ENCODE results near the gene PSMD1. TPM values are rescaled to one million over a fixed set of nuclear protein-coding genes. Genes with fewer than 3 reads are reported as not detected.
A peak's percentile ranks its signal among the peaks of the same experiment; 100 is the strongest.

The PSMD1 gene
- total RNA-seq, 4 donors from 2014 or later, result 47.3 to 55.2 (median 52.3) TPM

DNA sequence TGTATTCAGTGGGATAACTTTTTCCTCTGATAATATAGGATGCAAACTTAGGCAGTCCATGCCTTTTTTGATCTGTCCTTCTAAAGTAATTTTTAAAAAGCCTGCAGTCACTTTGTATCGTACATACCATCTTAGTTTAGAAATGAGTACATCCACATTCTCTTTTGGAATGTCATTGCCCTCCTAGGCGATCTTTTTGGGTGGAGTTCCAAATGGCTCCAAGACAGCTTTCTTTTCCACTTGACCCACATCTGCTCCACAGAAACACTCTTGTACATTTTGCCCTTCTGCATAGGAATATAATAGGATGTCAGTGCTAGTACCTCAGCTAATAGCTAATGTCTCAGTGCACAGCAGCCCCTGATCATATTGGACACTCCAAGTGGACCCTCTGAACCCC is 90.0 kb downstream of the PSMD1 start:
- no peak for DNase-seq (ENCODE audit: extremely low spot score)
- Histone ChIP-seq H3K4me1 (peaks cover 0 to 22% (median 16%) of the 10 kb centered on the region in 4 donors), H3K9me3 (no peaks in the 10 kb centered on the region), H3K4me3 (no peak overlapping the region), H3K27ac (replicated peaks in 1 of 4) (no peak overlapping the region), H3K27me3 (no peaks in the 10 kb centered on the region), H3K36me3 (peaks cover 0 to 42% (median 13%) of the 10 kb centered on the region in 4 donors)
- TF ChIP-seq EP300 (IDR thresholded peaks at IDR 0.05) (no peak), POLR2A (IDR thresholded peaks at IDR 0.05; ENCODE audit: low read depth) (no peak), POLR2AphosphoS5 (IDR thresholded peaks at IDR 0.05) (no peak)
- TF ChIP-seq, protein P1, sequence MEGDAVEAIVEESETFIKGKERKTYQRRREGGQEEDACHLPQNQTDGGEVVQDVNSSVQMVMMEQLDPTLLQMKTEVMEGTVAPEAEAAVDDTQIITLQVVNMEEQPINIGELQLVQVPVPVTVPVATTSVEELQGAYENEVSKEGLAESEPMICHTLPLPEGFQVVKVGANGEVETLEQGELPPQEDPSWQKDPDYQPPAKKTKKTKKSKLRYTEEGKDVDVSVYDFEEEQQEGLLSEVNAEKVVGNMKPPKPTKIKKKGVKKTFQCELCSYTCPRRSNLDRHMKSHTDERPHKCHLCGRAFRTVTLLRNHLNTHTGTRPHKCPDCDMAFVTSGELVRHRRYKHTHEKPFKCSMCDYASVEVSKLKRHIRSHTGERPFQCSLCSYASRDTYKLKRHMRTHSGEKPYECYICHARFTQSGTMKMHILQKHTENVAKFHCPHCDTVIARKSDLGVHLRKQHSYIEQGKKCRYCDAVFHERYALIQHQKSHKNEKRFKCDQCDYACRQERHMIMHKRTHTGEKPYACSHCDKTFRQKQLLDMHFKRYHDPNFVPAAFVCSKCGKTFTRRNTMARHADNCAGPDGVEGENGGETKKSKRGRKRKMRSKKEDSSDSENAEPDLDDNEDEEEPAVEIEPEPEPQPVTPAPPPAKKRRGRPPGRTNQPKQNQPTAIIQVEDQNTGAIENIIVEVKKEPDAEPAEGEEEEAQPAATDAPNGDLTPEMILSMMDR (IDR thresholded peaks at IDR 0.05), result no peak
- intact Hi-C loops (cut with DNase I), result no loop called here
- 71% methylated on average over 2 of the region's 2 CpGs for WGBS

DNA sequence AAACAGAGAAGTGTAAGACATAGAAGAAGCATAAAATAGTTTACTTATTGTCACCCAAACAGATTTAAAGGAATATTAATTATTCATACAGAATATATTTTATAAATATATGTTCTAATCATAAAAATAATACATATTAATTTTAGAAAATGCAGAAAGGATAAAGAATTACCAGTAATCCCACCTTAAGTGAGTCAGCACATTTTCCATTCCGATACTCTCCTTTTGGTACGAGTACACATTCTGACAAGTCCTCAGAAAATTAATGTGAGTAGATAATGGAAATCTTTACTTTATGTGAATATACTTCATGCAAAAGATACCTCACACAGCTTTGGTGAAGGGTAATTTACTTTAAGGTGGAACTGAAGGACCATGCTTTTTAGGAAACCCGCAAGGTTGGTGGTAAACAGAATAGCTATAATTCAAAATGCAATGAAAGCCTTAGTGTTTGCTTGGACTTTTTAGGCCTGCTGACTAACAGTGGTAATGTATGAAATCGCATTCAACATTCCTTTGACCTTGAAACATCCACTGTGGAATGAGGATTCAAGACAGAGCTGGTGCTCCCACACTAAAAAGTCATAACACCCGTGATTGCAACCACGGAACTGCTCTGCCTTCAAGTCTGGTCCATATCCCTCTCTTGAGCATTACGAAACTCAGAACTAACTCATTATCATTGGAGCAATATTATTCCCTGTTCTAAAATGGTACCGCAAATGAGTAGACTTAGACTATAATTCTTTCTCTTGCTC is 96.3 kb downstream of the PSMD1 start:
- Histone ChIP-seq H3K4me3 (no peak overlapping the region), H3K27me3 (no peaks in the 10 kb centered on the region), H3K9me3 (no peaks in the 10 kb centered on the region), H3K27ac (replicated peaks in 1 of 4) (no peak overlapping the region), H3K4me1 (peaks cover 0 to 4% (median 4%) of the 10 kb centered on the region in 4 donors), H3K36me3 (peaks cover 0 to 61% (median 20%) of the 10 kb centered on the region in 4 donors)
- 88% methylated on average over 8 of the region's 8 CpGs for WGBS
- DNase-seq (ENCODE audit: extremely low spot score), result no peak
- TF ChIP-seq EP300 (IDR thresholded peaks at IDR 0.05), result no peak
- TF ChIP-seq, protein P1 (IDR thresholded peaks at IDR 0.05), result no peak
- no peak for TF ChIP-seq POLR2A (IDR thresholded peaks at IDR 0.05; ENCODE audit: low read depth)
- TF ChIP-seq POLR2AphosphoS5 (IDR thresholded peaks at IDR 0.05), result no peak
- intact Hi-C loops (cut with DNase I), result no loop called here

GRCh38 chr2:231159306-231159705 is 102.6 kb downstream of the PSMD1 start:
- no peaks in the 10 kb centered on the region for H3K9me3 ChIP-seq
- no peaks in the 10 kb centered on the region for H3K27me3 ChIP-seq
- peaks cover 0 to 40% (median 8%) of the 10 kb centered on the region in 4 donors for H3K36me3 ChIP-seq
- no peak overlapping the region for H3K4me3 ChIP-seq
- TF ChIP-seq POLR2AphosphoS5 (IDR thresholded peaks at IDR 0.05) (no peak), POLR2A (IDR thresholded peaks at IDR 0.05; ENCODE audit: low read depth) (no peak), EP300 (IDR thresholded peaks at IDR 0.05) (no peak)
- TF ChIP-seq, protein P1 (IDR thresholded peaks at IDR 0.05), result no peak
- intact Hi-C loops (cut with DNase I), result no loop called here
- DNase-seq (ENCODE audit: extremely low spot score), result no peak
- H3K4me1 ChIP-seq, result peaks cover 0 to 50% (median 31%) of the 10 kb centered on the region in 4 donors
- H3K27ac ChIP-seq (replicated peaks in 1 of 4), result peak overlapping the region in 1 of 4 donors; percentile 22

GRCh38 chr2:231160701-231161100 is 104.0 kb downstream of the PSMD1 start:
- TF ChIP-seq, protein P1 (IDR thresholded peaks at IDR 0.05), result no peak
- no peak for TF ChIP-seq POLR2A (IDR thresholded peaks at IDR 0.05; ENCODE audit: low read depth)
- no peak for TF ChIP-seq POLR2AphosphoS5 (IDR thresholded peaks at IDR 0.05)
- no peak for TF ChIP-seq EP300 (IDR thresholded peaks at IDR 0.05)
- DNase-seq (ENCODE audit: extremely low spot score), result no peak
- 96% methylated on average over 5 of the region's 5 CpGs for WGBS
- peaks cover 0 to 38% (median 8%) of the 10 kb centered on the region in 4 donors for H3K36me3 ChIP-seq
- intact Hi-C loops (cut with DNase I), result no loop called here
- H3K9me3 ChIP-seq, result no peaks in the 10 kb centered on the region
- no peak overlapping the region for H3K4me3 ChIP-seq
- H3K27me3 ChIP-seq, result no peaks in the 10 kb centered on the region
- H3K4me1 ChIP-seq, result peaks cover 0 to 50% (median 31%) of the 10 kb centered on the region in 4 donors
- peak overlapping the region; percentile 70 to 81 (median 73) for H3K27ac ChIP-seq (replicated peaks in 1 of 4)

All from esophagus muscularis mucosa (tissue), 4 donors.